H1 (cell line): ENCODE results near the gene SPATS2L. TPM values are rescaled to one million over a fixed set of nuclear protein-coding genes. Genes with fewer than 3 reads are reported as not detected.

Experiments used
- CHD7 ChIP-seq: fragments of 300-600 bp; sonication (generic); IDR thresholded peaks from 2 replicates; pipeline ENCODE4 v1.7.1; 2012; ENCODE audit warnings: low read length, moderate library complexity, mild to moderate bottlenecking, inconsistent platforms; ENCODE audit not compliant: insufficient replicate concordance
- CREB1 ChIP-seq: IDR thresholded peaks from 2 replicates; pipeline ENCODE4 v1.6.1; 2012; ENCODE audit warnings: inconsistent platforms
- polyA plus RNA-seq, 7 experiments: library from polyadenylated mRNA; depleted of rRNA in 3 of 7; stranded (reverse) in 5 of 7; unstranded in 2 of 7; fragments of >200 nt in 5 of 7; fragments of 200-250 nt in 2 of 7; gene quantifications; 1 replicate in 5 of 7; 2 replicates in 1 of 7; 4 replicates in 1 of 7; pipeline versions ENCODE4 v1.2.1 to v1.2.3, GENCODE V29; 2011 to 2013; ENCODE audit warnings: missing spikeins in 2 of 7, mixed read lengths in 2 of 7
- total RNA-seq: library from RNA; stranded (reverse); fragmentation: NEBNext Ultra II Directional; extraction: Animal tissue kit (Norgen Biotek cat#: 25700); gene quantifications from 2 replicates; pipeline ENCODE4 v1.2.1, GENCODE V29; 2021

The SPATS2L gene
- total and polyA plus RNA-seq, 2 of the 8 experiments (the other 6 are each of a cell fraction or from before 2014, with no cell fraction given), result 67.3 to 189 TPM

- TF ChIP-seq CHD7 (no peak), CREB1 (no peak)
These were observed 36.2 kb downstream of the SPATS2L start (continued) for GRCh38 chr2:200342654-200343053.
